H1 (cell line): ENCODE measurements around the gene SLC8A1. TPM values are rescaled to one million over a fixed set of nuclear protein-coding genes. Genes with fewer than 3 reads are reported as not detected.
A peak's percentile ranks its signal among the peaks of the same experiment; 100 is the strongest.

Experiments
- CTCF ChIA-PET: fragments of 300-600 bp; sonication (Branson Sonifier 250); formaldehyde crosslinking; loops from one replicate; lab custom pipeline; 2021; ENCODE audit not compliant: partially characterized antibody; lab: Charles Lee
- POLR2A ChIA-PET: fragments of 300-600 bp; sonication (Branson Sonifier 250); formaldehyde crosslinking; loops from one replicate; lab custom pipeline; 2021; ENCODE audit warnings: inconsistent platforms; ENCODE audit not compliant: partially characterized antibody; lab: Charles Lee
- DNase-seq, 2 experiments: peaks; one replicate each; pipeline versions ENCODE4 v3.0.0 to v3.0.0-alpha.2; 2010 to 2022; ENCODE audit warnings: low spot score in 2 of 2, low read depth in 1 of 2, mixed read lengths in 1 of 2
- FAIRE-seq: peaks from 2 replicates; lab custom pipeline; 2011; peaks lifted over from hg19 to GRCh38; lab: Jason Lieb, UNC
- H2AFZ ChIP-seq: 2 replicates; pipeline ENCODE4 v1.8.1; 2012; ENCODE audit warnings: low read length, inconsistent platforms
- H2AK5ac ChIP-seq: 2 replicates; pipeline ENCODE4 v1.6.1; 2013; ENCODE audit warnings: low read depth, low read length
- H2BK120ac ChIP-seq: replicated peaks from 2 replicates; pipeline ENCODE3; 2013; ENCODE audit warnings: low read depth, low read length, inconsistent platforms
- H2BK12ac ChIP-seq: 2 replicates; pipeline ENCODE4 v1.6.1; 2013; ENCODE audit warnings: low read depth, low read length
- H2BK15ac ChIP-seq: 2 replicates; pipeline ENCODE4 v1.6.1; 2013; ENCODE audit warnings: low read length
- H2BK20ac ChIP-seq: 2 replicates; pipeline ENCODE4 v1.6.1; 2013; ENCODE audit warnings: low read length
- H2BK5ac ChIP-seq: 2 replicates; pipeline ENCODE4 v1.6.1; 2013; ENCODE audit warnings: low read depth, low read length
- H3K14ac ChIP-seq: 2 replicates; pipeline ENCODE4 v1.6.1; 2013; ENCODE audit warnings: inconsistent platforms; ENCODE audit not compliant: insufficient read length
- H3K18ac ChIP-seq: 2 replicates; pipeline ENCODE4 v1.6.1; 2013; ENCODE audit warnings: low read length; ENCODE audit errors: extremely low read depth
- H3K23ac ChIP-seq: 2 replicates; pipeline ENCODE4 v1.6.1; 2013; ENCODE audit warnings: inconsistent platforms; ENCODE audit not compliant: insufficient read length
- H3K23me2 ChIP-seq: 2 replicates; pipeline ENCODE4 v1.6.1; 2013; ENCODE audit warnings: low read depth, low read length
- H3K27ac ChIP-seq: 2 replicates; pipeline ENCODE4 v1.6.1; 2011; ENCODE audit warnings: low read depth, low read length, inconsistent platforms
- H3K27me3 ChIP-seq, 4 experiments: replicated peaks in 1 of 4; 1 replicate in 1 of 4; 2 replicates in 3 of 4; pipeline versions ENCODE4 v1.6.1 to v1.8.1; 2011 to 2013; ENCODE audit warnings: low read length in 3 of 4, mild to moderate bottlenecking in 3 of 4, inconsistent platforms in 2 of 4, mixed read lengths in 2 of 4, moderate library complexity in 1 of 4; ENCODE audit not compliant: control insufficient read depth in 3 of 4, insufficient read depth in 3 of 4; ENCODE audit errors: extremely low read depth in 1 of 4
- H3K36me3 ChIP-seq, 4 experiments: 2 replicates each; pipeline versions ENCODE4 v1.6.1 to v1.8.1; 2011 to 2013; ENCODE audit warnings: mild to moderate bottlenecking in 4 of 4, low read length in 3 of 4, moderate library complexity in 2 of 4, control low read depth in 1 of 4, inconsistent platforms in 1 of 4; ENCODE audit not compliant: insufficient read depth in 4 of 4, control insufficient read depth in 2 of 4
- H3K4ac ChIP-seq: replicated peaks from 2 replicates; pipeline ENCODE3; 2013; ENCODE audit warnings: low read length, low read depth, mixed read lengths, inconsistent platforms; ENCODE audit not compliant: insufficient read length
- H3K4me1 ChIP-seq, 4 experiments: replicated peaks in 1 of 4; 1 replicate in 1 of 4; 2 replicates in 3 of 4; pipeline versions ENCODE4 v1.6.1 to v1.8.1; 2011 to 2013; ENCODE audit warnings: low read length in 3 of 4, inconsistent platforms in 2 of 4, mixed read lengths in 1 of 4; ENCODE audit not compliant: insufficient read depth in 4 of 4, control insufficient read depth in 3 of 4
- H3K4me2 ChIP-seq, 2 experiments: 2 replicates each; pipeline versions ENCODE4 v1.6.1 to v1.8.1; 2011 to 2013; ENCODE audit warnings: low read depth in 2 of 2, low read length in 2 of 2, control low read depth in 1 of 2, inconsistent platforms in 1 of 2, mild to moderate bottlenecking in 1 of 2; ENCODE audit not compliant: insufficient read depth in 1 of 2
- H3K4me3 ChIP-seq, 4 experiments: fragments of 200-600, 300-600 bp in 1 of 4; sonication (generic), shearing (Covaris generic), sonication (Bioruptor Twin) in 1 of 4; 2 replicates each; pipeline versions ENCODE4 v1.5.1 to v1.8.1; 2011 to 2016; ENCODE audit warnings: low read length in 4 of 4, low read depth in 3 of 4, control low read depth in 2 of 4, inconsistent platforms in 2 of 4, mild to moderate bottlenecking in 2 of 4, mixed read lengths in 1 of 4, moderate library complexity in 1 of 4; ENCODE audit not compliant: insufficient read depth in 2 of 4; ENCODE audit errors: extremely low read depth in 1 of 4
- H3K56ac ChIP-seq: replicated peaks from 2 replicates; pipeline ENCODE3; 2013; ENCODE audit warnings: low read depth, mild to moderate bottlenecking, mixed read lengths, low read length, inconsistent platforms; ENCODE audit not compliant: insufficient read length
- H3K79me1 ChIP-seq: 2 replicates; pipeline ENCODE4 v1.6.1; 2013; ENCODE audit warnings: low read depth, low read length, control low read depth
- H3K79me2 ChIP-seq, 2 experiments: 2 replicates each; pipeline versions ENCODE4 v1.6.1 to v1.8.1; 2012 to 2013; ENCODE audit warnings: low read length in 2 of 2, mild to moderate bottlenecking in 2 of 2, inconsistent platforms in 1 of 2; ENCODE audit not compliant: insufficient read depth in 2 of 2, control insufficient read depth in 1 of 2
- H3K9ac ChIP-seq, 4 experiments: replicated peaks in 1 of 4; 1 replicate in 1 of 4; 2 replicates in 3 of 4; pipeline versions ENCODE4 v1.6.1 to v1.8.1; 2011 to 2013; ENCODE audit warnings: low read depth in 3 of 4, low read length in 3 of 4, control low read depth in 2 of 4, mild to moderate bottlenecking in 2 of 4, moderate library complexity in 2 of 4, inconsistent platforms in 1 of 4; ENCODE audit errors: extremely low read depth in 1 of 4
- H3K9me3 ChIP-seq, 2 experiments: 2 replicates each; pipeline versions ENCODE4 v1.6.1 to v1.8.1; 2012 to 2013; ENCODE audit warnings: mild to moderate bottlenecking in 2 of 2, moderate library complexity in 2 of 2, control low read depth in 1 of 2, inconsistent platforms in 1 of 2, low read depth in 1 of 2, low read length in 1 of 2, mixed read lengths in 1 of 2; ENCODE audit not compliant: insufficient read depth in 2 of 2
- H4K20me1 ChIP-seq, 2 experiments: replicated peaks in 1 of 2; 2 replicates each; pipeline versions ENCODE3 to v1.8.1; 2011 to 2013; ENCODE audit warnings: inconsistent platforms in 2 of 2, low read length in 2 of 2, mild to moderate bottlenecking in 1 of 2; ENCODE audit not compliant: insufficient read depth in 2 of 2, control insufficient read depth in 1 of 2
- H4K5ac ChIP-seq: 2 replicates; pipeline ENCODE4 v1.6.1; 2013; ENCODE audit warnings: low read length, low read depth, mixed read lengths, inconsistent platforms; ENCODE audit not compliant: insufficient read length
- H4K8ac ChIP-seq: 2 replicates; pipeline ENCODE4 v1.8.0; 2013; ENCODE audit warnings: mild to moderate bottlenecking, moderate library complexity, low read length, inconsistent platforms; ENCODE audit not compliant: insufficient read depth; ENCODE audit errors: extremely low read depth
- H4K91ac ChIP-seq: replicated peaks from 2 replicates; pipeline ENCODE3; 2013; ENCODE audit warnings: low read length, mixed read lengths, inconsistent platforms; ENCODE audit not compliant: insufficient read length
- EP300 ChIP-seq, 2 experiments: IDR thresholded peaks; 1 replicate in 1 of 2; 2 replicates in 1 of 2; pipeline ENCODE4 v1.6.1; 2011 to 2012; ENCODE audit warnings: low read depth in 2 of 2, low read length in 2 of 2, mild to moderate bottlenecking in 2 of 2, borderline replicate concordance in 1 of 2, inconsistent platforms in 1 of 2, moderate library complexity in 1 of 2
- HDAC2 ChIP-seq, 2 experiments: fragments of 300-600 bp in 1 of 2; sonication (generic) in 1 of 2; IDR thresholded peaks; 2 replicates each; pipeline ENCODE4 v1.6.1; 2011 to 2012; ENCODE audit warnings: low read depth in 2 of 2, low read length in 2 of 2, mild to moderate bottlenecking in 2 of 2, moderate library complexity in 2 of 2, borderline replicate concordance in 1 of 2, inconsistent platforms in 1 of 2
- JUND ChIP-seq: IDR thresholded peaks from 2 replicates; pipeline ENCODE4 v1.6.1; 2011; ENCODE audit warnings: mild to moderate bottlenecking, improper control_type of control experiment, low read length
- KDM5A ChIP-seq: fragments of 200-600 bp; IDR thresholded peaks from 2 replicates; pipeline ENCODE4 v1.7.1; 2012; ENCODE audit warnings: mild to moderate bottlenecking, low read length, inconsistent platforms, mixed read lengths
- RBBP5 ChIP-seq: IDR thresholded peaks from 2 replicates; pipeline ENCODE4 v1.7.1; 2012; ENCODE audit warnings: low read depth, mild to moderate bottlenecking, inconsistent platforms, low read length, moderate library complexity, borderline replicate concordance
- SP2 ChIP-seq: IDR thresholded peaks from 2 replicates; pipeline ENCODE4 v1.6.1; 2012; ENCODE audit warnings: mild to moderate bottlenecking, low read length, inconsistent platforms
- SRF ChIP-seq: IDR thresholded peaks from 2 replicates; pipeline ENCODE4 v1.6.1; 2011; ENCODE audit warnings: mild to moderate bottlenecking, low read depth, low read length, moderate library complexity
- WGBS, 2 experiments: shearing (Covaris generic) in 1 of 2; methylation state at CpG; one replicate each; pipeline versions ENCODE4 v1.1.6 to v1.1.7; 2013 to 2015; ENCODE audit warnings: low lambda C conversion rate in 2 of 2, mixed read lengths in 2 of 2, inconsistent platforms in 1 of 2, low coverage in 1 of 2, missing lambda C conversion rate in 1 of 2; ENCODE audit not compliant: insufficient replicate concordance in 2 of 2, insufficient coverage in 1 of 2, insufficient read length in 1 of 2; ENCODE audit errors: extremely low coverage in 1 of 2, missing lambda C conversion rate in 1 of 2; 5-methylcytosine and 5-hydroxymethylcytosine counted together
- polyA plus RNA-seq, 7 experiments: library from polyadenylated mRNA; depleted of rRNA in 3 of 7; stranded (reverse) in 5 of 7; unstranded in 2 of 7; fragments of >200 nt in 5 of 7; fragments of 200-250 nt in 2 of 7; gene quantifications; 1 replicate in 5 of 7; 2 replicates in 1 of 7; 4 replicates in 1 of 7; pipeline versions ENCODE4 v1.2.1 to v1.2.3, GENCODE V29; 2011 to 2013; ENCODE audit warnings: missing spikeins in 2 of 7, mixed read lengths in 2 of 7
- total RNA-seq: library from RNA; stranded (reverse); fragmentation: NEBNext Ultra II Directional; extraction: Animal tissue kit (Norgen Biotek cat#: 25700); gene quantifications from 2 replicates; pipeline ENCODE4 v1.2.1, GENCODE V29; 2021

Gene SLC8A1
- total and polyA plus RNA-seq, 2 of the 8 experiments (the other 6 are each of a cell fraction or from before 2014, with no cell fraction given): 0.68 to 3.6 TPM

DNA sequence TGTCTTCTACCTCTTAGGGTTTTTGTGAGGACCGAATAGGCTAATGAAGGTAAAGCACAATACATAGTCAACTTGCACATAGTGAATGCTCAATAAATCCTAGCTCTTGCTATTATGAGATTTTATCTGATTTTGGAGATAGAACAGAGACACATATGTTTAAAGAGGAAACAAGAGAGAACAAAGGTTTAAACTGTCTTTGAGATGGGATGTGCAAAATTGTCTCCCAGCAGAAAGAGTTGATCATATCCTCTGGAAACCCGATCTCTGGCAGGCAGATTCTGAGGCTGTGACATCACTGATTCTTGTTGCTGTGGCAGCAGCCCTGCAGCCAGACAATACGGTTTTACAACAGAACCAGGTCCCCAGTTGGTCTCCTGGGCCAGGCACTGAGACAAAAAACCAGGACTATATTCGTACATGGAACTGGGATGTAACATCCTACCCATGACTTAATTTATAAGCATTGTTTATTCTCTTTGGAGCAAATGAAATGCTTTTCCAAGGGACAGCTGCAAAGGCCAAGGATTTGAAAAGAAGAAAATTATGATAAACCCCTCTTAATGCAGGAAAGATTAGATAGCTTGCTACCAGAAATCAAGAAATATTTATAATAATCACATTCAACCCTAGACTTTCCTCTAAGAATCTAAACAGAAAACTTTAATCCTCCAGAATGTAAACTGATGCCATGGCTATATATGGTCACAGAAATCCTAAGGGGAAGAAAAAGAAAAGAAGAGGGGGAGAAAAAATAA is 80.2 kb downstream of the SLC8A1 start:
- H3K23ac ChIP-seq: no peak overlapping the region
- ChIA-PET CTCF (no interaction called here), POLR2A (no interaction called here)
- no peak overlapping the region for H3K18ac ChIP-seq
- peak in 1 of 2 experiments; percentile 2 for DNase-seq
- H3K14ac ChIP-seq: no peak overlapping the region
- H2BK120ac ChIP-seq: no peak overlapping the region
- no peak overlapping the region for H3K27ac ChIP-seq
- no peaks in the 10 kb centered on the region for H3K36me3 ChIP-seq
- no peak for FAIRE-seq
- H2AK5ac ChIP-seq: no peak overlapping the region
- no peak overlapping the region for H2BK15ac ChIP-seq
- H2BK5ac ChIP-seq: no peak overlapping the region
- no peaks in the 10 kb centered on the region for H4K20me1 ChIP-seq
- H3K23me2 ChIP-seq: no peaks in the 10 kb centered on the region
- H2BK20ac ChIP-seq: no peak overlapping the region
- no peak overlapping the region for H3K4me3 ChIP-seq
- no peak overlapping the region for H4K91ac ChIP-seq
- no peak overlapping the region for H3K56ac ChIP-seq
- no peak overlapping the region for H2AFZ ChIP-seq
- no peak overlapping the region for H3K4ac ChIP-seq
- H3K4me1 ChIP-seq: peaks cover 0 to 7% (median 0%) of the 10 kb centered on the region in 4 experiments; a peak in 1 of 7 replicates
- H3K79me1 ChIP-seq: no peaks in the 10 kb centered on the region
- H3K4me2 ChIP-seq: no peak overlapping the region; a peak in 1 of 4 replicates
- H4K5ac ChIP-seq: no peak overlapping the region
- H3K27me3 ChIP-seq: no peaks in the 10 kb centered on the region
- 74% methylated on average over 4 of the region's 4 CpGs; no CpG with 5 or more reads in 1 of the 2 experiments for WGBS, 2 experiments
- no peaks in the 10 kb centered on the region for H3K79me2 ChIP-seq
- TF ChIP-seq SRF (peak; percentile 69; the same call in 1 of the 2 replicates), EP300 (IDR thresholded peaks at IDR 0.05; ENCODE audit: borderline replicate concordance in 1 of 2, low read depth in 2 of 2, low read length in 2 of 2) (no peak), JUND (peak; percentile 30; the same call in 1 of the 2 replicates), KDM5A (no peak), HDAC2 (IDR thresholded peaks at IDR 0.05; ENCODE audit: borderline replicate concordance in 1 of 2, low read depth in 2 of 2, low read length in 2 of 2) (no peak), RBBP5 (no peak), SP2 (no peak)
- no peak overlapping the region for H3K9ac ChIP-seq
- no peak overlapping the region for H2BK12ac ChIP-seq
- H3K9me3 ChIP-seq: no peaks in the 10 kb centered on the region
- no peak overlapping the region for H4K8ac ChIP-seq
